Endodermal cell (in vitro differentiated cells): ENCODE measurements around the gene TSR1. TPM values are rescaled to one million over a fixed set of nuclear protein-coding genes. Genes with fewer than 3 reads are reported as not detected.

Experiments
- DNase-seq: peaks from one replicate; pipeline ENCODE4 v3.0.0-alpha.2; 2017
- H3K27ac ChIP-seq: 2 replicates; pipeline ENCODE4 v1.5.1; 2013; ENCODE audit warnings: mild to moderate bottlenecking, low read depth, low read length, moderate library complexity
- H3K27me3 ChIP-seq: 2 replicates; pipeline ENCODE4 v1.6.1; 2013; ENCODE audit warnings: mild to moderate bottlenecking, low read length, moderate library complexity; ENCODE audit not compliant: insufficient read depth, control insufficient read depth, poor library complexity, severe bottlenecking
- H3K36me3 ChIP-seq: 2 replicates; pipeline ENCODE4 v1.7.0; 2013; ENCODE audit warnings: mild to moderate bottlenecking, low read length, moderate library complexity; ENCODE audit not compliant: control insufficient read depth, insufficient read depth
- H3K4me1 ChIP-seq: one replicate; pipeline ENCODE4 v1.7.0; 2013; ENCODE audit warnings: low read length; ENCODE audit not compliant: control insufficient read depth, insufficient read depth
- H3K4me3 ChIP-seq: 2 replicates; pipeline ENCODE4 v1.5.1; 2013; ENCODE audit warnings: mild to moderate bottlenecking, low read length, moderate library complexity
- H3K9ac ChIP-seq: 2 replicates; pipeline ENCODE4 v1.6.1; 2013; ENCODE audit warnings: mild to moderate bottlenecking, low read length, moderate library complexity; ENCODE audit not compliant: poor library complexity, severe bottlenecking; ENCODE audit errors: extremely low read depth
- H3K9me3 ChIP-seq: 2 replicates; pipeline ENCODE4 v1.6.1; 2013; ENCODE audit warnings: mild to moderate bottlenecking, low read length, moderate library complexity; ENCODE audit not compliant: control insufficient read depth
- H3K27ac Mint-ChIP-seq: 2 replicates; pipeline ENCODE4 v1.8.0; 2020; ENCODE audit warnings: mixed read lengths
- H3K27me3 Mint-ChIP-seq: 2 replicates; pipeline ENCODE4 v1.8.0; 2021; ENCODE audit warnings: mild to moderate bottlenecking, mixed read lengths; ENCODE audit not compliant: insufficient read depth
- H3K36me3 Mint-ChIP-seq: 2 replicates; pipeline ENCODE4 v1.8.0; 2020; ENCODE audit warnings: low read depth, mixed read lengths
- H3K4me1 Mint-ChIP-seq: 2 replicates; pipeline ENCODE4 v1.8.0; 2020; ENCODE audit warnings: mixed read lengths
- H3K4me3 Mint-ChIP-seq: 2 replicates; pipeline ENCODE4 v1.8.0; 2020; ENCODE audit warnings: mild to moderate bottlenecking, moderate library complexity, mixed read lengths
- H3K9me3 Mint-ChIP-seq: 2 replicates; pipeline ENCODE4 v1.8.0; 2020; ENCODE audit warnings: mild to moderate bottlenecking, mixed read lengths
- CTCF ChIP-seq: fragments of 200-600 bp; sonication (generic); conservative IDR thresholded peaks from 2 replicates; pipeline ENCODE4 v1.5.0; 2021; ENCODE audit warnings: antibody characterized with exemption, mild to moderate bottlenecking
- WGBS, 2 experiments: methylation state at CpG; one replicate each; pipeline versions ENCODE4 v1.1.5 to v1.1.7; 2013; ENCODE audit warnings: missing lambda C conversion rate in 2 of 2, mixed read lengths in 1 of 2; ENCODE audit not compliant: insufficient coverage in 1 of 2, insufficient read length in 1 of 2; 5-methylcytosine and 5-hydroxymethylcytosine counted together
- total RNA-seq, 2 donors: library from RNA; stranded (reverse); fragmentation: NEBNext Ultra II Directional in 1 of 2; extraction: Animal tissue kit (Norgen Biotek cat#: 25700) in 1 of 2; gene quantifications; 2 replicates in 1 of 2; 3 replicates in 1 of 2; pipeline ENCODE4 v1.2.1, GENCODE V29; 2021

TSR1 gene
- total RNA-seq, 2 donors from 2014 or later: 40.1 to 43.3 TPM

GRCh38 chr17:2363851-2364762, 27.9 kb upstream of the TSR1 start:
- Histone ChIP-seq H3K27me3 (no peaks in the 10 kb centered on the region), H3K9ac (no peak overlapping the region), H3K27ac (no peak overlapping the region), H3K36me3 (peaks cover 18% of the 10 kb centered on the region), H3K4me3 (no peak overlapping the region), H3K4me1 (no peaks in the 10 kb centered on the region), H3K9me3 (no peaks in the 10 kb centered on the region)
- 93 to 96% methylated on average over 21 to 26 of the region's 26 CpGs for WGBS, 2 experiments
- Mint-ChIP-seq H3K4me1 (no peaks in the 10 kb centered on the region), H3K27ac (no peak overlapping the region), H3K36me3 (peaks cover 11% of the 10 kb centered on the region), H3K9me3 (no peaks in the 10 kb centered on the region), H3K27me3 (no peaks in the 10 kb centered on the region), H3K4me3 (no peak overlapping the region)
- no peak for DNase-seq
- no peak for TF ChIP-seq CTCF

- H3K36me3 Mint-ChIP-seq: peaks cover 11% of the 10 kb centered on the region
- H3K4me1 Mint-ChIP-seq: no peaks in the 10 kb centered on the region
- WGBS, 2 experiments: 94 to 98% methylated on average over 21 of the region's 21 CpGs
Measured at GRCh38 chr17:2363318-2363717, 27.1 kb upstream of the TSR1 start.

GRCh38 chr17:2362881-2363280, 26.6 kb upstream of the TSR1 start:
- Histone ChIP-seq H3K9me3 (no peaks in the 10 kb centered on the region), H3K36me3 (peaks cover 18% of the 10 kb centered on the region), H3K27ac (no peak overlapping the region), H3K4me1 (no peaks in the 10 kb centered on the region), H3K4me3 (no peak overlapping the region), H3K9ac (no peak overlapping the region), H3K27me3 (no peaks in the 10 kb centered on the region)
- no peaks in the 10 kb centered on the region for H3K27me3 Mint-ChIP-seq
- H3K27ac Mint-ChIP-seq: no peak overlapping the region
- no peaks in the 10 kb centered on the region for H3K4me1 Mint-ChIP-seq
- peaks cover 11% of the 10 kb centered on the region for H3K36me3 Mint-ChIP-seq
- DNase-seq: no peak
- H3K4me3 Mint-ChIP-seq: no peak overlapping the region
- WGBS, 2 experiments: 94 to 100% methylated on average over 8 to 14 of the region's 14 CpGs
- no peak for TF ChIP-seq CTCF
- no peaks in the 10 kb centered on the region for H3K9me3 Mint-ChIP-seq

More at GRCh38 chr17:2363318-2363717, 27.1 kb upstream of the TSR1 start:
- Histone ChIP-seq H3K9me3 (no peaks in the 10 kb centered on the region), H3K36me3 (peaks cover 18% of the 10 kb centered on the region), H3K4me1 (no peaks in the 10 kb centered on the region), H3K9ac (no peak overlapping the region), H3K27me3 (no peaks in the 10 kb centered on the region), H3K4me3 (no peak overlapping the region), H3K27ac (no peak overlapping the region)
- TF ChIP-seq CTCF: no peak
- H3K27ac Mint-ChIP-seq: no peak overlapping the region
- no peak overlapping the region for H3K4me3 Mint-ChIP-seq
- no peak for DNase-seq
- no peaks in the 10 kb centered on the region for H3K27me3 Mint-ChIP-seq
- no peaks in the 10 kb centered on the region for H3K9me3 Mint-ChIP-seq
